GM18909 (cell line): Measurements from ENCODE around the gene ANKRD9.
"Not testable (repeated sequence)": the region's sequence is repeated elsewhere in the genome, so short reads cannot be mapped to it uniquely, and the experiment has no call there.

Experiments
- ATAC-seq: cut with Tn5 transposase; IDR thresholded peaks from one replicate; pipeline ENCODE4 v1.9.1; 2021; ENCODE audit warnings: mild to moderate bottlenecking; ENCODE audit not compliant: unreplicated experiment, poor library complexity

ANKRD9 gene

DNA sequence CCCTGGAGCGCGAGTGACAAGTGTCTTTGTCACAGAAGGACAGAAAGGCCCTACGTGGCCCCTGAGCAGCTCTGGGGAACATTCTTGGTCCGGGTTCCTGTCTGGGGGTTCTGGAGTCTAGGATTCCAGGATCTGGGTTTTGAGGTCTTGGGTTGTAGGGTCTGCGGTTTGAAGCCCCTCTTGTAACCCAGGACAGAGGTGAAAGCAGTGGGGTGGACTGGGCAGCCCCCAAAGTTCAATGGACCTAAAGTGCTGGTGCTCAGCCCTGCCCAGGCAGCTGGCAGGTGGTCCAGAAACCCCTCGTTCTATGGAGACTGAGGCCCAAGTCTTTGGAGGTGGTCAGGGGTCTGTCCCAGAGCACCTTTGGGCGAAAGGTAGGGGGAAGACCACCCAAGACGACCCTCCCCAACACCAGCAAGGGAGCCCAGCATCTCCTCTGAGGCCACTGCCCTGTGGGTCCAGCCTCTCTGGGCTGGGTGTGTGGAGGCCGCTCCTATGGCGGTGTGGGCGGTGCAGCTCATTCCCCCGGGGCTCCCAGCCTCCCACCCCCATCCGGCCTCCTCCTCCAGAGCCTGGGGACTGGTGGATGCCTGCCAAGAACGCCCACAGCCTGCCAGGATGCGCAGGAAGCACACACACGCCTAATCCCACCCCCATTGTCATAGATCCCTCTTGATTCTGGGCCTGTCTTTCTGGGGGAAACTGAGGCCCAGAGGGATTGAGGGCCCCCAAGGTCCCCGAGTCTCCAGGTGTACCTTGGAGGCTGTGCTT lies 30.2 kb upstream of the ANKRD9 start:
- ATAC-seq, result no peak

DNA sequence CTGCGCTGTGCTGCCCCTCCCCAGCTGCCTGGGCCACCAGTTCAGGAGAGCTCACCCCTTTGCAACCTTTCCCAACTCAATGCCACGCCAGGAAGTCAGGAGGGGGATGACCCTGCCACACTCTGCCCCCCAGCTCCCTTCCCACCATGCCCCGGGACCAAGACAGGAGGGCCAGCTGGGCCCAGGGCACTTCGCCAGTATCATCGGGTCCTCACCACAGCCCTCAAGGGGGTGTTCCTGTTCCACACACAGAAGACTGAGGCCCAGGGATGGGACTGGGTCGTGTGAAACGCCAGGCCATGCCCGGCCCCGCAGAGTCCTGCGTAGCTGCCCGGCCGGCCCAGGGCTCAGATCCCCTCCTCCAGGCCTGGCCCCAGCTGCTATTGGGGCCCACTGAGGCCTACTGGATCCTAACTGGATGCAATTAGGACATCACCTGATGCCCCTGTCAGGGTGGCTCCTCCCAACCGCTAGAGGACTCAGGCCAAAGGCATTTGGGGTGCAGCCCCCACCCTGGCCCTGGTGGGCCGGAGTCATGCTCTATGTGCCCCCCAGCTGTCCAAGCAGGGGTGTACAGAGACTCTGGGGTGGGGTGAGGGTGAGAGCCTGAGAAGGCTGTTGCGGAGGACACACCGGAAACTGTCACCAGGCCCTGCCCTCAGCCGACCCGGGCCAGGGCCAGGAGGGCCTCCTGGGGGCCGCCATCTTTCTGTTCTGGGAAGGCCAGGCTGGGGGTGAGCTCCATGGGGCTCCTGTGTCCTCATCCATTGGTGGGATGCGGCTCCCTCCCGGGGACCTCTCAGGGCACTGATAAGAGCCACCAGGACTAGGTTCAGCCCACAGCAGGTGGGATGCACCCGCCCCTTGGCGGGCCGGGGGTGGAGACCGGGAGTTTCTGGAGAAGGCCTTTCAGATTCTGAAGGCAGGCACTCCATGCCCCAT lies 29.3 kb upstream of the ANKRD9 start:
- no peak for ATAC-seq

DNA sequence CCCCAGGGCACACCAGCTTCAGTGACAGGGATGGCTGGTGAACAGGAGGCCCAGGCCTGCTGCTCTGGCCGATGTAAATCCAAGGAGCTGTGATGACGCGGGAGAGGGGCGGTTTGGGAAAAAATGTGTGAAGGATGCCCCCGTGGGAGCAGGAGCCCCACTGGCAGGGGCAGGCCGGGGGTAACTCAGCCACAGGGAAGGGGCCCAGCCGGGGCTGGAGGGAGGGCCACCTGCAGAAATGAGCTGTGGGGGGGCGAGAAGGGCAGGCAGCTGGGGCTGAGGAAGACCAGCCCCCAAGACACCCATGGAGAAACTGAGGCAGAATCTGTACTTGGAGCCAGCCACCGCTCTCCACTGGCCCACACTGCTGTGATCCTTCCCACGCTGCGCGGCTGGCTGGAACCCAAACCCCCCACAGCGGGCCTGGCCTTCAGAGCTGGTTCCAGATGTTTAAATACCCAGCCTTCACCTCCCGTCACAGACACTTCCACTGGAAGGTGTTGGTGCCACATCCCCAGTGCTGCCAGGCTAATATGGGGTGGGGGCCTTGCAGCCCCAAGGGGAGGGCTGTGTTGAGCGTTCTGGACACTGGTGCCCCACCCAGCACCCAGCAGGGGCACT lies 28.5 kb upstream of the ANKRD9 start:
- ATAC-seq, result no peak

DNA sequence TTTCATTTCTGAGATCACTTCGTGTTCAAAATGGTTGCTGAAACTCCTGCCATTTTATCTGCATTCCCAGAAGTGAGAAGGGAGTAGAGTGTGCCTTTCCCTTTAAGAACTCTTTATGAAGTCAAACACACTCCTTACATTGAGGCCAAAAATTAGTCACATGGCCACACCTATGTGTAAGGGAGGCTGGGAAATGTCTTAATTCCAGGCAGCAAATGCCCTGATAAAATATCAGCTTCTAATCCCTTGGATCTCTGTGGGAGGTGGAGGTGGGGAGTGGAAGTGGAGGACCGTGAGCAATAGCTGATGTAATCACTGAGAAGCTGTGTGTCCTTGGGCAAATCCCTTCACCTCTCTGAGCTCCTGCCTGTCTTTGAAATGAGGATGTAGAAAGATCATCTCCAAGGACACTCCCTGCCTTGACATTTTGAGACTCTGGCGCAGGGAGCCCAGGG lies 22.7 kb upstream of the ANKRD9 start:
- ATAC-seq, result no peak

DNA sequence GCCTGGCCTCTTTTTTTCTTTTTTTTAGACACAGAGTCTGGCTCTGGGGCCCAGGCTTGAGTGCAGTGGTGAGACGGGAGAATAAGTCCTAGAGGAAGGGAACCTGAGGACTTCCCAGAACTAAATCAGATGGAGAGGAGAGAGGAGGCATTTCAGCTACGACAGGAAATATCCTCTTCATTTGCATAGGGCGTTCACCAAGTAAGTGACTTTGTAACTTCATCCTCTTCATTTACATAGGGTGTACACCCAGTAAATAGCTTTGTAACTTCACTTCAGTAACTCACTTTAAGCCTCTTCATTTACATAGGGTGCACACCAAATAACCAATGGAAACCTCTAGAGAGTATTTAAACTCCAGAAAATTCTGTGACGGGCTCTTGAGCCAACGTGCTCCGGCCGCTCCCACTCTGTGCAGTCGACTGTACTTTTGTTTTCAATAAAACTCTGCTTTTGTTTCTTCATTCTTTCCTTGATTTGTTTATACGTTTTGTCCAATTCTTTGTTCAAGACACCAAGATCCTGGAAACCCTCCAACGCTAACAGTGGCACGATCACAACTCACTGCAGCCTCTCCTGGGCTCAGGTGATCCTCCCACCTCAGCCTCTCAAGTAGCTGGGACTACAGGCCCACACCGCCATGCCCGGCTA lies 21.4 kb upstream of the ANKRD9 start:
- ATAC-seq, result no peak

DNA sequence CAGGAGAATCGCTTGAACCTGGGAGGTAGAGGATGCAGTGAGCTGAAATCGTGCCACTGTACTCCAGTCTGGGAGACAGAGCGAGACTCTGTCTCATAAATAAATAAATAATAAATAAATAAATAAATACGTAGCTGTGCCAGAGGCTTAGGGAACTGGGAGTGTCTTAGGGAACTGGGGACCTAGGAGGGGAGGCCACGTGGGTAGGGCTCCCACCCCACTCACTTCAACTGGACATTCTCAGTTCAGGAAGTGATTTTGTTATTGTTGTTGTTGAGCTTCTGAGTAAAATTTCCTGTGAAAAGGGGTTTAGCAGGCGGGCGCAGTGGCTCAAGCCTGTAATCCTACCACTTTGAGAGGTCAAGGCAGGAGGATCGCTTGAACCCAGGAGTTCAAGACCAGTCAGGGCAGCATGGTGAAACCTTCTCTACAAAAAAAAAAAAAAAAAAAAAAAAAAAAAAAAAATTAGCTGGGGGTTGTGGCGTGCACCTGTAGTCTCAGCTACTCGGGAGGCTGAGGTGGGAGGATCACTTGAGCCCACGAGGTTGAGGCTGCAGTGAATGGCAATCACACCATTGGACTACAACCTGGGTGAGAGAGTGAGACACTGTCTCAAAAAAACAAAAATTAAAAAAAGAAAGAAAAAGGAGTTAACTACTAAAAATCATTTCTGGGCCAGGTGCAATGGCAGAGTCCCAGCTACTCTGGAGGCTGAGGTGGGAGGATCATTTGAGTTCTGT lies 19.0 kb upstream of the ANKRD9 start:
- no peak for ATAC-seq

DNA sequence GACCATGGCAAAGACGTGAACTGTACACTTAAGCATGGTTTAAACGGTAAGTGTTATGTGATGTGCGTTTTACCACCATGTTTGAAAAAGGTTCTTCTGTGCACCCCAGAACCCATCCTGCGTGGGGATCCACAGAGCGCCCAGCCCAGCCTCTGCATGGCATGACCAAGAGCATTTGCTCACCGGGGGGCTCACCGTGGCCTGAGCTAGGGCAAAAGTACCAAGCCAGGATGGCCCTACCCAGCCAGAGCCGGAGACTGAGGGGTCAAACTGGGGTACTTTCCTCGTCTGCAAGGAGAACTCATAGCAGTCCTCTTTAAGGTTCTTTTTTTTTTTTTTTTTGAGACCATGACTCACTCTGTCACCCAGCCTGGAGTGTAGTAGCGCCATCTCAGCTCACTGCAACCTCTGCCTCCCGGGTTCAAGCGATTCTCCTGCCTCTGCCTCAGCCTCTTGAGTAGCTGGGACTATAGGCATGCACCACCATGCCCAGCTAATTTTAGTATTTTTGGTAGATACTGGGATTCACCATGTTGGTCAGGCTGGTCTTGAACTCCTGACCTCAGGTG lies 16.4 kb upstream of the ANKRD9 start:
- ATAC-seq, result no peak

DNA sequence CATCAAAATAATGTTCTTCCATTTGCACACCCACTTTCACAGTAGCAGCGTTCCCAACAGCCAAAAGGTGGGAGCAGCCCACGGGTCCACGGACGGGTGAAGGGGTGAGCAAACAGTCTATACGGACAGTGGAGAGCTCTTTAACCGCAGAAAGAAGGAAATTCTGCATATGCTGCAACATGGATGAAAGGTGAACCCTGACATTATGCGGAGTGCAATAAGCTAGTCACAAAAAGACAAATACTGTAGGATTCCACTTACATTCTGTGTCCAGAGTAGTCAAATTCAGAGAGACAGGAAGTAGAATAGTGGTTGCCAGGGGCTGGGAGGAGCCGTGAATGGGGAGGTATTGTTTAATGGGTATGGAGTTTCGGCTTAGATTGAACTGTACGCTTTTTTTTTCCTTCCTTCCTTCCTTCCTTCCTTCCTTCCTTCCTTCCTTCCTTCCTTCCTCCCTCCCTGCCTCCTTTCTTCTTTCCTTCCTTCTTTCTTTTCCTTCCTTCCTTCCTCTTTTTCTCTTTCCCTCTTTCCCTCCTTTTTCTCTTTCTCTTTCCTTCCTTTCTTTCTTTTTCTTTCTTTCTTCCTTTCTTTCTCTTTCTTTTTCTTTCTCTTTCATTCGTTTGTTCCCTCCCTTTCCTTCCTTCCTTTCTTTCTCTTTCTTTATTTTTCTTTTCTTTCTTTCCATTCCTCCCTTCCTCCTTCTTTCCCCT lies 15.8 kb upstream of the ANKRD9 start:
- peak; percentile 16 for ATAC-seq

DNA sequence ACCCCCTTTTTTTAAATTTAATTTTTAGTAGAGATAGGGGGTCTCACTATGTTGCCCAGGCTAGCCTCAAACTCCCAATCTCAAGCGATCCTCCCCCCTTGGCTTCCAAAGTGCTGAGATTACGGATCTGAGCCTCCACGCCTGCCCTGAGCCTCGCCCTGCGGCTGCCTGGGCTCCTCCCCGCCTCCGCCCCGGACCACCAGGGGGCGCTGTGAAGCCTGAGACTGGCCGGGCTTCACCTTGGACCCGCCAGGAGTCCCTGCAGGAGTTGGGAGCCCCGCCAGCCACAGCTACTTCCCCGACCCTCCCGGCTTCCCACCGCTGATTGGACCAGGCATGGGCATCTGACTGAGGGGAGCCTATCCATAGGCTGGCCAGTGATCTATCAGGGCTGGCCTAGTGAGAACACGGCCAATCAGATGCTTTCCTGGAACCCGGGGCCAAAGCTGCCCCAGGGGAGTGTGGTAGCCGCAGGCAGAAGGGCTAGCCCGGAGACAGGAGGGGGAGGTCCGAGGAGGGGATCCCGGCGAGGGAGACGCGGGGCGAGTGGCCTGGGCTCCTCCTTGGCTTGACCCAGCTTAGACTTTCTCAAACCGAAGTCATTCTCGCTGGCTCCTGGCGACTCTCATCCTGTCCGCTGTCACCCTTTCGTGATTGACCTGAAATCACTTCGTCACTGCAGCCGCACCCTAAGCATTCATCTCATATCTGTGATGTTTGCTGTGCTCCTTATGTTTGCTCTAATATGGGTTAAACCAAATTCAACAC lies 15.1 kb upstream of the ANKRD9 start:
- ATAC-seq, result peak; percentile 95

DNA sequence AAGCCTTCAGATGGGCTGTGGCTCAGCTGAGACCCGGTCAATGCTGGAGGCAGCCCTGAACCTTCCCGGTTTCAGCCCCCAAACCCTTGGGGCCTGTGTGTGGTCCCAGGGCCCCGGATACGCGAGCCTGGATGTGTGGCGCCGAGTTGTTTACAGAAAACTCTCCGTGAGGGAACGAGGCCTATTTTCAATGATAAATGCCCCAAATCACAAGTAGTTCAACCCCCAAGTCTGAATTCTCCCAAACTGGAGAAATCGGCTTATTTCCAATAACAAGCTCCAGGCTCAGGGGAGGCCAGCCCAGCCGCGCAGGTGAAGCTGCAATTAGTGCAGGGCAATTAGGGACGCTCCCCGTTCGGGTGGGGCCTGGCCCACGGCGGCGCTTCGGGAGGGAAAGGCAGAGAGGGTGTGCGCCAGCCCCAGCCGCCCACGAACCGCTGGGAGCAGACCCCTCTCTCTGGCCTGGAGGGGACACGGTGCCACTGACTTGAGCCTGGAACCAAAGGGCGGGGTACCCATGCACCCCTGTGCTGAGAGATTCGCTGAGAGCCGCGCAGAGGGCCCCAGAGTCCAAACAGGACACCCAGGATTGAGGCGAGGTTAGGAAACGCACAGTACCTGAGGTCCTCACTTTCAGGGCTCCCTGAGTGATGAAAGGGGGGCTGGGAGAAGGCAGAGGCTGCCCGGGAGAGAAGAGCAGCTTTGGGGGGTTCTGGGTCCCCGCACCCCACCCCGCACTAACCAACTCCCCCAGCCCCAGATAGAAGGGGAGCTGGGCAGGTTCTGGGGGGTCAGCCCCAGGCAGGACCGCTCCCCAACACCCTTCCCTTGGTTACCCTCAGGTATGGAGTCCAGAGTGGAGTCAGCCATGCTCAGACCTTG lies 14.2 kb upstream of the ANKRD9 start:
- ATAC-seq, result no peak

DNA sequence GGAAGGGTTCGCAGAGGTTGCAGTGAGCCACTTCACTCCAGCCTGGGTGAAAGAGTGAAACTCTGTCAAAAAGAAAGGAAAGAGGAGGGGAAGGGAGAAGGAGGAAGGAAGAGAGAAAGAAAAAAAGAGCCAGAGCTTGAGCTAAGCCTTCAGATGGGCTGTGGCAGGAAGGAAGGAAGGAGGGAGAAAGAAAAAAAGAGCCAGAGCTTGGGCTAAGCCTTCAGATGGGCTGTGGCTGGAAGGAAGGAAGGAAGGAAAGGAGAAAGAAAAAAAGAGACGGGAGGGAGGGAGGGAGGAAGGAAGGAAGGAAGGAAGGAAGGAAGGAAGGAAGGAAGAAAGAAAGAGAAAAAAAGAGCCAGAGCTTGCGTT lies 13.6 kb upstream of the ANKRD9 start:
- no peak for ATAC-seq

DNA sequence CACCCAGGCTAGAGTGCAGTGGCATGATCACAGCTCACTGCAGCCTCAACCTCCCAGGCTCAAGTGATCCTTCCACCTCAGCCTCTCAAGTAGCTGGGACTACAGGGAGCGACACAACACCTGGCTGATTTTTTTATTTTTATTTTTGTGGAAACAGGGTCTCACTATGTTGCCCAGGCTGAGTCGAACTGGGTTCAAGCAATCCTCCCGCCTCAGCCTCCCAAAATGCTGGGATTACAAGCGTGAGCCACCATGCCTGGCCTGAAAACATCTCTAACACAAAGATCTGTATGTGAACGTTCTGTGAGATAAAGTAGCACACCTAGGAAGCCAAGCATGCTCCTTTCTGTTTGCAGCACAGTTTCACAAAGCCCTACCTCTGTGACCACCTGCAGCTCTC lies 10.1 kb upstream of the ANKRD9 start:
- ATAC-seq, result not testable (repeated sequence)

DNA sequence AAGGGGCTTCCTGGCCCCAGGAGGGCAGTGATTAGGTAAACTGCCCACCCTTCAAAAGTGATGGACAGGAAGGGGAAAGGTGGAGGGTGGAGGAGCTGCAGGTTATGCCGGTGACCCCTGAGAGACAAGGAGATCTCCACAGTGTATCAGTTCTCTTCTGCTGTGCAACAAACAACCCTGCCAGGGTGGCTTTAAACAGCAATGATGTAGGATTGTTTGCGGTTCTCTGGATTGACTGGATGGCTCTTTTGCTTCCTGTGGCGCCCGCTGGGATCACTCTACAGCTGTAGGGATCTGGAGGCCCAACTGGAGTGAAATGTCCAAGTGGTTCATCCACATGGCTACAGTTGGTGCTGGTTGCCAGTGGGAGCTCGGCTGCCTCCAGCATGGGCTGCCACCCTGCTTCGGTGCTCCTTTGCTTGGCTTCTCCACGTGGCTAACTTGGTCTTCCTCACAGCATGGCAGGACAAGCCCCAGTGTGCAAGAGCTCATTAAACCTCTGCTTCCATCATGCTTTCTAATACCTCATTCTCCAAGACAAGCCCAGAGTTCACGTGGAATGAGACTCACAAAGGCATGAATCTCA lies 8.6 kb upstream of the ANKRD9 start:
- no peak for ATAC-seq

DNA sequence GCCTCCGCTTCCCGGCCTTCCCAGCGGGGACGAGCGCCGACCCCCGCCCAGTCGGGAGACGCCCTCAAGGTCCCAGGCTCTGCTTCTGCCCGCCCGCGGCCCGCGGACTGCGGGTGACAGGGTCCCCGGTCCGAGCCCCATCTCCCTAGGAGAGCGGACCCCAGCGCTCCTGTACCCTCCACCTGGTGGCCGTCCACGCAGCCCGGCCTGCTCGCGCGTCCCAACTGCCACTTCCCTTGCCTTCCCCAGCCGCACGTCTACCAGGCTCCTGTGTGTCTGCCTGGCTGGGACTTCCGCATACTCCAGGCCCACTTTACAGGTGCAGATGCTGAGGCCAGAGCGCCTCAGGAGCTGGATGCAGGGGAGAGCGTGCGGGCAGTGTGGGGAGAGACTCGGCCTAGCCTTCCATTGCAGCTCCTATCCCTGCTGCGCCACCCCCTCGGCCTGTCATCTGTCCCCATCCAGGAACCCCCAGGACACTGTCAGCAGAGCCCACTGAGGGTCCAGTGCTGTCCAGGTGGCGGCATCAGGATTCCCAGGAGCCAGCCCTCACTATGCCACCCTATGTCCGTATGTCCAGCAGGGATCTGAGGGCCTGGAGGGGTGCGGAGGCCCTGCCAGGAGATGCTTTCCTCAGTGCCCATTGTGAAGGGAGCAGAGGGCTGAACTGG lies 8.0 kb upstream of the ANKRD9 start:
- peak; percentile 9 for ATAC-seq

DNA sequence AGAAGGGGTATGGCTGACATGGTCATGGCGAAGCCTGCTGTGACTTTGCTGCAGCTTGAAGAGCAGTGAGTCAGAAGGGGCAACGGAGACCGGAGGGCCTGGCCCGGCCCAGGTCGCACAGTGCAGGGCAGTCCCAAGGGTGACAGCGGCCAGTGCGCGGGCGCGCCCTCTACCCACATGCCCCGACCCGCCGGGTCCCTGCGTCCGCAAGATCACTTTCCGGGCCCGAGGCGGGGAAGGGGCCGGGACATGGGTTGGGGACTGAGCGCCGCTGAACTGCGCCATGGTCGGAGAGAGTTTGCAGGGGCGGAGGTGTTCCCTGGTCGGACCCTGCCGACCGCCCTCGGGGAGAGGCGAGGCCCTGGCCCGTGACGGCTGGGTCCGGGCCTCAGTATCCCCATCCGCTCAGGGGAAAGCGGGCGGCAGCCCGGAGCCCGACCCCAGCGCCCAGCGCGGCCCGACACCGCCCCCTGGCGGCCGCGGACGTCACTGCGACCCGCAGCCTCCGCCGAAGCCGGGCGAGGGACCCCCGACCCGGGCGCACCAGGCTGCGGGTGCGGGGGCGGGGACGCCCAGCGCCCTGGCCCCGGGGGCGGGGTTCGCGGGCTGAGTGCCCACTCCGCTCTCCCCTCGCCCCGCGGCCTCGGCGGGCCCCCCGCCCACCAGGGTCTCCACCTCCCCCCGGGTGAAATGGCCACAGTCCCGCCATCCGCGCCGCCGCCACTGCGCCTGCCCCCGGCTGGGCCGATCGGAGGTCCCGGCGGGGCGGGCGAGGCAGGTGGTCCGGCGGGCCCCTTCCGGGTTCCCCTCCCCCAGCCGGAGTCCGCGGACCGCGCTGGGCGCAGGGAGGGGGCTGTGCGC lies 7.2 kb upstream of the ANKRD9 start:
- peak; percentile 67 for ATAC-seq
